ENCODE measurements around the gene JMJD8. TPM values are rescaled to one million over a fixed set of nuclear protein-coding genes. Genes with fewer than 3 reads are reported as not detected.

JMJD8 gene
- total and polyA plus RNA-seq, 10 of the 15 experiments (the other 5 are each of a cell fraction or from before 2014, with no cell fraction given): 1.00 to 50.4 (median 30.7) TPM

- Histone ChIP-seq H3K36me3 (ENCODE audit: control insufficient read depth in 2 of 2, insufficient read depth in 2 of 2, low read length in 1 of 2) (peaks cover 0 to 3% of the 10 kb centered on the region in 2 experiments; a peak in 2 of 4 replicates), H3K4me3 (no peak overlapping the region), H3K9me3 (replicated peaks; ENCODE audit: control insufficient read depth, insufficient read depth, low read length) (no peaks in the 10 kb centered on the region), H2AFZ (ENCODE audit: control insufficient read depth, low read depth, low read length) (no peak overlapping the region), H3K4me2 (ENCODE audit: control insufficient read depth, insufficient read depth) (no peak overlapping the region), H3K4me1 (ENCODE audit: control insufficient read depth, insufficient read depth, low read length) (peaks cover 3% of the 10 kb centered on the region; the same call in 1 of the 2 replicates), H4K20me1 (ENCODE audit: control insufficient read depth, insufficient read depth) (no peaks in the 10 kb centered on the region), H3K27ac (ENCODE audit: control insufficient read depth, insufficient read depth) (no peak overlapping the region), H3K79me2 (ENCODE audit: control insufficient read depth, insufficient read depth, low read length) (no peaks in the 10 kb centered on the region), H3K9ac (ENCODE audit: control insufficient read depth, insufficient read depth, low read length) (no peak overlapping the region), H3K27me3 (replicated peaks in 1 of 2; ENCODE audit: control insufficient read depth in 2 of 2, insufficient read depth in 2 of 2, low read length in 1 of 2) (no peaks in the 10 kb centered on the region)
- DNase-seq (ENCODE audit: low read depth, low spot score): no peak
- TF ChIP-seq MLLT1 (IDR thresholded peaks at IDR 0.05) (no peak), NRF1 (conservative IDR thresholded peaks at IDR 0.05; ENCODE audit: low read depth, low read length) (no peak), RB1 (IDR thresholded peaks at IDR 0.05; ENCODE audit: borderline replicate concordance) (no peak), NR2F1 (conservative IDR thresholded peaks at IDR 0.05) (no peak), POLR2AphosphoS5 (IDR thresholded peaks at IDR 0.05; ENCODE audit: low read length) (no peak)
- ChIA-PET POLR2A (no interaction called here), CTCF (no interaction called here), SMC1A (ENCODE audit: uncharacterized antibody, unreplicated experiment) (no interaction called here), RAD21 (ENCODE audit: unreplicated experiment) (no interaction called here)
- WGBS (ENCODE audit: insufficient coverage, insufficient replicate concordance, low lambda C conversion rate, missing lambda C conversion rate): 98% methylated on average over 20 of the region's 22 CpGs
- intact Hi-C loops (cut with micrococcal nuclease; ENCODE audit: unreplicated experiment): no loop called here
- no peak for ATAC-seq
- no peak for FAIRE-seq
- no TSS peak for BruUV-seq (replicated peaks)
- in situ Hi-C loops (cut with MboI): no loop called here
Observed at GRCh38 chr16:657487-657886, 26.6 kb downstream of the JMJD8 start.

- no peak overlapping the region for H3K27ac ChIP-seq (ENCODE audit: control insufficient read depth, insufficient read depth)
- intact Hi-C loops (cut with micrococcal nuclease; ENCODE audit: unreplicated experiment) (no loop called here), in situ Hi-C loops (cut with MboI) (no loop called here)
- ChIA-PET CTCF (no interaction called here), SMC1A (ENCODE audit: uncharacterized antibody, unreplicated experiment) (no interaction called here), POLR2A (interaction anchor here (0.6 to 0.7 kb wide), 2 partner anchors 30 to 454 kb away, joined by 3 to 5 read pairs; partner anchors contain the start of gene JMJD8), RAD21 (ENCODE audit: unreplicated experiment) (no interaction called here)
- 96% methylated on average over 11 of the region's 12 CpGs for WGBS (ENCODE audit: insufficient coverage, insufficient replicate concordance, low lambda C conversion rate, missing lambda C conversion rate)
- no peak for DNase-seq (ENCODE audit: low read depth, low spot score)
- H3K36me3 ChIP-seq (ENCODE audit: control insufficient read depth in 2 of 2, insufficient read depth in 2 of 2, low read length in 1 of 2): peaks cover 0 to 3% of the 10 kb centered on the region in 2 experiments; a peak in 2 of 4 replicates
- H3K4me2 ChIP-seq (ENCODE audit: control insufficient read depth, insufficient read depth): no peak overlapping the region
- FAIRE-seq: no peak
- H4K20me1 ChIP-seq (ENCODE audit: control insufficient read depth, insufficient read depth): no peaks in the 10 kb centered on the region
- peaks cover 6% of the 10 kb centered on the region for H3K4me1 ChIP-seq (ENCODE audit: control insufficient read depth, insufficient read depth, low read length)
- BruUV-seq (replicated peaks): no TSS peak
- H3K9ac ChIP-seq (ENCODE audit: control insufficient read depth, insufficient read depth, low read length): no peak overlapping the region
- H2AFZ ChIP-seq (ENCODE audit: control insufficient read depth, low read depth, low read length): no peak overlapping the region
- no peak for ATAC-seq
- peaks cover 6% of the 10 kb centered on the region for H3K79me2 ChIP-seq (ENCODE audit: control insufficient read depth, insufficient read depth, low read length)
- H3K9me3 ChIP-seq (replicated peaks; ENCODE audit: control insufficient read depth, insufficient read depth, low read length): no peaks in the 10 kb centered on the region
- H3K4me3 ChIP-seq: no peak overlapping the region
- no peaks in the 10 kb centered on the region for H3K27me3 ChIP-seq (replicated peaks in 1 of 2; ENCODE audit: control insufficient read depth in 2 of 2, insufficient read depth in 2 of 2, low read length in 1 of 2)
- TF ChIP-seq MEF2B (IDR thresholded peaks at IDR 0.05; ENCODE audit: partially characterized antibody, poor library complexity, severe bottlenecking): no peak
- no peak for TF ChIP-seq CREM (IDR thresholded peaks at IDR 0.05; ENCODE audit: low read depth)
- no peak for TF ChIP-seq BCL3 (IDR thresholded peaks at IDR 0.05; ENCODE audit: borderline replicate concordance, insufficient read depth, low read depth, low read length, poor library complexity, severe bottlenecking)
- TF ChIP-seq PRDM15 (CRISPR knock-in tag; IDR thresholded peaks at IDR 0.05): no peak
- no peak for TF ChIP-seq PML (IDR thresholded peaks at IDR 0.05; ENCODE audit: low read length)
- no peak for TF ChIP-seq RUNX3 (IDR thresholded peaks at IDR 0.05; ENCODE audit: low read length)
Observed at GRCh38 chr16:654034-654433, 30.1 kb downstream of the JMJD8 start.
